Subcutaneous adipose tissue (tissue), 4 donors: Measurements from ENCODE around the gene SMCO1. TPM values are rescaled to one million over a fixed set of nuclear protein-coding genes. Genes with fewer than 3 reads are reported as not detected.

Source experiments
- total RNA-seq, 4 donors: library from RNA; depleted of rRNA; stranded (reverse); fragments of >200 nt; gene quantifications; one replicate each; pipeline ENCODE4 v1.1.0, GENCODE V29; 2016
- TF ChIP-seq, protein P1 (sequence below): fragments of 450-650 bp; IDR thresholded peaks from one replicate; pipeline ENCODE4 v1.5.1; 2016; ENCODE audit warnings: low read depth, mild to moderate bottlenecking, control low read depth, antibody characterized with exemption, moderate library complexity

Gene SMCO1
- total RNA-seq: not detected

DNA sequence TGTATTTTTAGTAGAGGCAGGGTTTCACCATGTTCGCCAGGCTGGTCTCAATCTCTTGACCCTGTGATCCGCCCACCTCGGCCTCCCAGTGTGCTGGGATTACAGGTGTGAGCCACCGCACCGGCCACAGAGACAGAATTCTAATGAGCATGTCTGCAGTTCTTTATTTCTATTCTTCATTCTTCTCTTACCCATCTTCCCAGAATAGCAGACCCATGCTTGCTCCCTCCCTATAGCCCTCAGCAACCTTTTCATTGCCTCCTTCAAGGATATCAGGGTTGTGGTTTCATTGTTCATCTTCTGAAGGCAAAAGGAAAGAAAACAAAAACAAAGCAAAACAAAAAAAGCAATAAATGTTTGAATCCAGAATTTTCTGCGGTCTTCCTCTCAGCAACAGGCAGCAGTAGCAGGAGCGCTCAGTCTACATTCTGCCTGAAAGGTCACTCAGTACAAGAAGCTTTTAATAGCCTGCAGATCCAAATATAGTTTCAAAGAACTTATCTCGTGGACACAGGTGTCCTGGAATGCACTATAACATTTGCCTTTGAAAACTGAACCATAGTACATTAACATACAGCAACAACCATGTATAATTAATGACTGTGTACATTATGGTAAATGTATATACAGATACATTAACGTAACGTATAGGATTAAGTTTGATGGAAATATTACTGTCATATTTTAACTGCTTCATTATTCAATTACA, at the start of gene SMCO1:
Gene SMCO1 (minus strand): TSS at position 434 of the 709 bp plus-strand sequence. CDS start 137 bp downstream, at position 297.
- TF ChIP-seq, protein P1, sequence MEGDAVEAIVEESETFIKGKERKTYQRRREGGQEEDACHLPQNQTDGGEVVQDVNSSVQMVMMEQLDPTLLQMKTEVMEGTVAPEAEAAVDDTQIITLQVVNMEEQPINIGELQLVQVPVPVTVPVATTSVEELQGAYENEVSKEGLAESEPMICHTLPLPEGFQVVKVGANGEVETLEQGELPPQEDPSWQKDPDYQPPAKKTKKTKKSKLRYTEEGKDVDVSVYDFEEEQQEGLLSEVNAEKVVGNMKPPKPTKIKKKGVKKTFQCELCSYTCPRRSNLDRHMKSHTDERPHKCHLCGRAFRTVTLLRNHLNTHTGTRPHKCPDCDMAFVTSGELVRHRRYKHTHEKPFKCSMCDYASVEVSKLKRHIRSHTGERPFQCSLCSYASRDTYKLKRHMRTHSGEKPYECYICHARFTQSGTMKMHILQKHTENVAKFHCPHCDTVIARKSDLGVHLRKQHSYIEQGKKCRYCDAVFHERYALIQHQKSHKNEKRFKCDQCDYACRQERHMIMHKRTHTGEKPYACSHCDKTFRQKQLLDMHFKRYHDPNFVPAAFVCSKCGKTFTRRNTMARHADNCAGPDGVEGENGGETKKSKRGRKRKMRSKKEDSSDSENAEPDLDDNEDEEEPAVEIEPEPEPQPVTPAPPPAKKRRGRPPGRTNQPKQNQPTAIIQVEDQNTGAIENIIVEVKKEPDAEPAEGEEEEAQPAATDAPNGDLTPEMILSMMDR: no peak

DNA sequence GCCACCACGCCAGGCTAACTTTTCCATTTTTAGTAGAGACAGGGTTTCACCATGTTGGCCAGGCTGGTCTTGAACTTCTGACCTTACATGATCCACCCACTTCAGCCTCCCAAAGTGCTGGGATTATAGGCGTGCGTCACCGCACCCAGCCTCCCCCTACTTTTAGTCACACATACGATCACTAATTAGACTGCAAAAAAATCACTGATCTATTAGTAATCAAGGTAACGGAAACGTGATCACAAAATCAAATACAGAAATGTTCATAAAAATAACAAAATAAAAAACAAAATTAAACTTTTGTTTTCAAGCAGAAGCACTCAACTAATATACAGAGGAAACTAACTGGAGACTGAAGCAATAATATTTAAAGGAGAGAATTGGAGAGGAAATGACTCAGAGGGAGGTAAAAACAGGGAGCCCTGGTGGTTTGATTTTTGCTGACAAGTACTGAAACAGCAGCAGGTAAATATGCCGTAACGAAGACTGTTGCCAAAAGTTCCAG, 48.6 kb upstream of the SMCO1 start:
- TF ChIP-seq, protein P1: no peak

DNA sequence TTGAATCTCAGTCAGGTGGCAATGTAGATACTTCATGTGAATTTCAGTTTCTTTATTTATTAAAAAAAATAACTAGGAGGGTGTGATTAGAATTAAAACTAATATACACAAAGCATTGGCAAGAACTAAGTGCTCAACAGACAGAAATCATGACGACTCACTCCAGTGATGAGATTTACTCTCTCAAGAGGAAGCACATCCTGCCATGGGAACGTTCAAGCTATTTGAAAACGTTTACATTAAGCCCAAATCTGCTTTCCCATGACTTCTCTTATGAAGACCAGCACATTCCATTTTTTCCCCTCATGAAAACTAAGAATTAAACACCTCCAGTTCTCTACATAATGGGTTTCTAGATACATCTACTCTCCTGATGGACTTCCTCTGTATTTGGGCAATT, 44.7 kb upstream of the SMCO1 start:
- TF ChIP-seq, protein P1: no peak

DNA sequence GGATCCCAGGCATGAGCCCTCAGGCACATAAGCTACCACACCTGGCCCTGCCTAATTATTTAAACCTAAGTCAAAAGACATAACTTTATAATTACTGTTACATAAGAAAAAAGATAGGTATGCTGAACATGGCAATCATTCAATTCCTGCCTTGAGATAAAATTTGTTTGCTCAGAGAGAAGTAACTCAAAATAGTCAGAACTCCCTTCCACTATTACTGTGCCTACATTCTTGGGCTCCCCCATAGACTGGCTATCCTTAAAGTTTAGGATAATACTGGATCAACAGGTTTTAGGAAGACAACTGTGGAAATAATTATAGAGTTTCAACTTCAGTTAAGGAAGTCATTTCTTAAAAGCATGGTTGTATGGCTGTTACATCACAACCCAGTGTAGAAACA, 43.3 kb upstream of the SMCO1 start:
- TF ChIP-seq, protein P1: no peak

- TF ChIP-seq, protein P1: no peak
Measured at GRCh38 chr3:196557236-196557635, 42.1 kb upstream of the SMCO1 start.

- TF ChIP-seq, protein P1: no peak
Measured at GRCh38 chr3:196555295-196555694, 40.1 kb upstream of the SMCO1 start.

DNA sequence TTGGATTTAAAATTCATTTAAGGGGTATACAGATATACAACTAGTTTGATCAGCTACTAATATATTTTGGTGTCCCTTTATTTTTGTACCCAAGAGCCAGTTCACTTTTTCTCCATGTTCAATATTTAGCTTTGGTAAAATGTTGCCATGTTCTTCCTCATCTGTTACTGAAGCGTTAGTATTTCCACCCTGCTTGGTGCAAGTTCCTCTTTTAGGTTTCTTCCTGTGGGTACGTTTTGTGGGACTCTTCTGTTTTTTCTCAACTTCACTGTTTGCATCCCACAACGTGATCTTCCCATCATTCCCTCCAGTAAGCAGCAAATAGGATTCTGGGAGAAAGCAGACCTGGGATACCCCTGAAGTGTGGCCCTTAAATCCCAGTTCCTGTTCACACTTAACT, 39.1 kb upstream of the SMCO1 start:
- TF ChIP-seq, protein P1: no peak
